HepG2 (cell line): Measurements from ENCODE around the gene ZNF112. TPM values are rescaled to one million over a fixed set of nuclear protein-coding genes. Genes with fewer than 3 reads are reported as not detected.
A peak's percentile ranks its signal among the peaks of the same experiment; 100 is the strongest.

Source experiments
- ATAC-seq: fragments of 200-7000 bp; cut with Tn5 transposase; 3 replicates; pipeline ENCODE4 v1.9.1; 2020; ENCODE audit warnings: mild to moderate bottlenecking, moderate library complexity
- Bru-seq: library from RNA; stranded (reverse); fragments of 400-500 nt; gene quantifications from one replicate; lab custom pipeline; 2021; lab: Mats Ljungman, UMichigan
- BruChase-seq, 2 experiments: library from RNA; stranded (reverse); fragments of 400-500 nt; gene quantifications; one replicate each; lab custom pipeline; 2021; lab: Mats Ljungman, UMichigan
- BruUV-seq: library from RNA; stranded (reverse); fragments of 400-500 nt; replicated peaks from 2 replicates; lab custom pipeline; 2021; lab: Mats Ljungman, UMichigan
- CTCF ChIA-PET: fragments of 300-600 bp; formaldehyde crosslinking; extraction: SDS; loops from one replicate; lab custom pipeline; 2021; ENCODE audit warnings: low total read pairs, inconsistent platforms, low intra/inter-chr PET ratio; lab: Yijun Ruan, JAX
- POLR2A ChIA-PET: fragments of 350-600 bp; sonication (Branson Sonifier 250); formaldehyde crosslinking; loops from one replicate; lab custom pipeline; 2020; ENCODE audit warnings: antibody characterized with exemption, inconsistent platforms; lab: Yijun Ruan, JAX
- DNase-seq: peaks from one replicate; pipeline ENCODE4 v3.0.0-alpha.2; 2015; ENCODE audit warnings: low spot score
- FAIRE-seq: peaks from 3 replicates; lab custom pipeline; 2011; peaks lifted over from hg19 to GRCh38; lab: Jason Lieb, UNC
- H2AFZ ChIP-seq: one replicate; pipeline ENCODE4 v1.6.1; 2011; ENCODE audit warnings: low read length, inconsistent platforms
- H3K27ac ChIP-seq: fragments of 300-600 bp; 3 replicates; pipeline ENCODE4 v1.8.0; 2011; ENCODE audit warnings: mixed run types, mild to moderate bottlenecking, mixed read lengths, low read length, inconsistent platforms; ENCODE audit not compliant: insufficient read depth; ENCODE audit errors: extremely low read length
- H3K27me3 ChIP-seq, 2 experiments: fragments of 200-600 bp in 1 of 2; 2 replicates in 1 of 2; 3 replicates in 1 of 2; pipeline versions ENCODE4 v1.6.0 to v1.8.0; 2011; ENCODE audit warnings: low read length in 2 of 2, mild to moderate bottlenecking in 2 of 2, moderate library complexity in 2 of 2, inconsistent platforms in 1 of 2; ENCODE audit not compliant: insufficient read depth in 2 of 2, control insufficient read depth in 1 of 2
- H3K36me3 ChIP-seq, 2 experiments: fragments of 200-600 bp in 1 of 2; replicated peaks in 1 of 2; 2 replicates in 1 of 2; 3 replicates in 1 of 2; pipeline versions ENCODE4 v1.5.1 to v1.8.0; 2011; ENCODE audit warnings: low read length in 2 of 2, inconsistent platforms in 1 of 2; ENCODE audit not compliant: insufficient read depth in 2 of 2, control insufficient read depth in 1 of 2
- H3K4me1 ChIP-seq: 2 replicates; pipeline ENCODE4 v1.5.1; 2012; ENCODE audit warnings: low read length, inconsistent platforms; ENCODE audit not compliant: insufficient read depth
- H3K4me2 ChIP-seq: 2 replicates; pipeline ENCODE4 v1.6.0; 2011; ENCODE audit warnings: low read depth, low read length, inconsistent platforms
- H3K4me3 ChIP-seq, 3 experiments: fragments of 200-600 bp in 1 of 3; sonication (generic), shearing (Covaris generic) in 1 of 3; replicated peaks in 1 of 3; 2 replicates each; pipeline ENCODE4 v1.5.1; 2011 to 2016; ENCODE audit warnings: low read length in 3 of 3, inconsistent platforms in 2 of 3, low read depth in 2 of 3, mild to moderate bottlenecking in 2 of 3, control low read depth in 1 of 3, mixed read lengths in 1 of 3; ENCODE audit not compliant: insufficient read depth in 1 of 3
- H3K79me2 ChIP-seq: one replicate; pipeline ENCODE4 v1.6.1; 2011; ENCODE audit warnings: low read length, inconsistent platforms; ENCODE audit not compliant: insufficient read depth
- H3K9ac ChIP-seq: 2 replicates; pipeline ENCODE4 v1.6.0; 2011; ENCODE audit warnings: mild to moderate bottlenecking, low read depth, low read length, inconsistent platforms; ENCODE audit not compliant: insufficient read depth
- H3K9me3 ChIP-seq: 2 replicates; pipeline ENCODE4 v1.5.1; 2012; ENCODE audit warnings: mild to moderate bottlenecking, low read length
- H4K20me1 ChIP-seq: 2 replicates; pipeline ENCODE4 v1.6.0; 2011; ENCODE audit warnings: inconsistent platforms, mild to moderate bottlenecking, low read length, moderate library complexity; ENCODE audit not compliant: insufficient read depth
- ARNT ChIP-seq: fragments of 450-650 bp; IDR thresholded peaks from 2 replicates; pipeline ENCODE4 v1.6.1; 2017
- FOSL2 ChIP-seq: sonication (generic); formaldehyde crosslinking; IDR thresholded peaks from 2 replicates; pipeline ENCODE4 v1.4.0; 2020; ENCODE audit warnings: missing genetic modification reagents
- HIC2 ChIP-seq: sonication (generic); formaldehyde crosslinking; IDR thresholded peaks from 2 replicates; pipeline ENCODE4 v1.9.0; 2022; ENCODE audit warnings: low read depth, missing genetic modification reagents
- HOMEZ ChIP-seq: IDR thresholded peaks from 2 replicates; pipeline ENCODE4 v1.6.1; 2016; ENCODE audit warnings: low read depth
- KDM4B ChIP-seq: sonication (generic); formaldehyde crosslinking; IDR thresholded peaks from 2 replicates; pipeline ENCODE4 v1.4.0; 2020; ENCODE audit warnings: missing genetic modification reagents
- PAF1 ChIP-seq: IDR thresholded peaks from 2 replicates; pipeline ENCODE4 v1.6.1; 2016; ENCODE audit warnings: missing genetic modification reagents, missing compliant biosample characterization
- PATZ1 ChIP-seq: sonication (generic); formaldehyde crosslinking; IDR thresholded peaks from 2 replicates; pipeline ENCODE4 v1.4.0; 2020; ENCODE audit warnings: missing genetic modification reagents
- XRCC5 ChIP-seq: fragments of 200-400 bp; formaldehyde crosslinking; optimal IDR thresholded peaks from 2 replicates; pipeline ENCODE3; 2017; ENCODE audit warnings: mild to moderate bottlenecking, low read length
- ZBTB2 ChIP-seq: sonication (generic); formaldehyde crosslinking; IDR thresholded peaks from 2 replicates; pipeline ENCODE4 v1.8.0; 2022; ENCODE audit warnings: low read depth, missing genetic modification reagents
- ZNF256 ChIP-seq: sonication (generic); formaldehyde crosslinking; conservative IDR thresholded peaks from 2 replicates; pipeline ENCODE4 v1.4.0; 2020; ENCODE audit warnings: missing genetic modification reagents
- ZNF619 ChIP-seq: sonication (generic); formaldehyde crosslinking; IDR thresholded peaks from 2 replicates; pipeline ENCODE4 v1.4.0; 2020; ENCODE audit warnings: mild to moderate bottlenecking, missing genetic modification reagents
- WGBS: methylation state at CpG from one replicate; pipeline ENCODE4 v1.1.6; 2017; ENCODE audit warnings: low lambda C conversion rate; 5-methylcytosine and 5-hydroxymethylcytosine counted together
- in situ Hi-C: cut with HindIII; loops from 2 replicates; pipeline ENCODE4 v1.10.0; 2017; ENCODE audit warnings: low pct_unique_long_range_greater_than_20kb; ENCODE audit not compliant: extremely low pct_ligation_motif_present
- intact Hi-C: fragments of 100-400 bp; cut with micrococcal nuclease; formaldehyde crosslinking; loops from one replicate; pipeline ENCODE4 v1.10.0; 2022; ENCODE audit not compliant: unreplicated experiment
- long read RNA-seq, 2 experiments: library from RNA in 1 of 2; library from polyadenylated mRNA in 1 of 2; stranded (forward) in 1 of 2; unstranded in 1 of 2; transcript quantifications; one replicate each; pipeline ENCODE4 v2.0.0, GENCODE V29; 2019 to 2022
- polyA minus RNA-seq, 3 experiments: library from RNA; depleted of rRNA, polyadenylated mRNA; stranded (reverse); fragments of >200 nt; gene quantifications; 2 replicates each; pipeline ENCODE4 v1.2.3, GENCODE V29; 2011; ENCODE audit warnings: low replicate concordance in 1 of 3
- polyA plus RNA-seq, 8 experiments: library from polyadenylated mRNA; depleted of rRNA in 3 of 8; stranded (reverse) in 7 of 8; unstranded in 1 of 8; fragments of >200 nt; fragmentation: Illumina TruSeq in 4 of 8; extraction: Trizol in 4 of 8; gene quantifications; 2 replicates each; pipeline versions ENCODE4 v1.2.1 to v1.2.3, GENCODE V29; 2011 to 2016; ENCODE audit warnings: low read depth in 4 of 8, missing spikeins in 1 of 8, mixed read lengths in 1 of 8; ENCODE audit not compliant: insufficient read depth in 1 of 8
- total RNA-seq, 5 experiments: library from RNA; depleted of rRNA; stranded (reverse); fragments of >200 nt; fragmentation: Illumina TruSeq; extraction: Trizol; gene quantifications; 2 replicates each; pipeline ENCODE4 v1.2.3, GENCODE V29; 2016; ENCODE audit warnings: low read depth in 1 of 5

Gene ZNF112
- total RNA-seq (2016; rRNA removed; fragmentation: Illumina TruSeq; extraction: Trizol) (3.6 and 5.4 TPM in 2 replicates), polyA plus RNA-seq (2011; rRNA removed) (1.8 and 2.1 TPM in 2 replicates), polyA minus RNA-seq (2011; rRNA and poly(A)+ RNA removed; ENCODE audit: low replicate concordance) (1.2 and 1.7 TPM in 2 replicates), Bru-seq, nascent RNA (percentile 63 among the genes with signal in this experiment), BruChase-seq, experiment 1, labeled RNA remaining after a 6-hour chase (percentile 70 among the genes with signal in this experiment), BruChase-seq, experiment 2, labeled RNA remaining after a 2-hour chase (percentile 88 among the genes with signal in this experiment)
- 0.30 and 0.88 TPM in 2 replicates for total RNA-seq (2016; cell fraction: cytosol; rRNA removed; fragmentation: Illumina TruSeq; extraction: Trizol; ENCODE audit: low read depth)
- 3.7 and 5.6 TPM in 2 replicates for total RNA-seq (2016; cell fraction: insoluble cytoplasmic fraction; rRNA removed; fragmentation: Illumina TruSeq; extraction: Trizol)
- 1.2 and 1.6 TPM in 2 replicates for total RNA-seq (2016; cell fraction: membrane; rRNA removed; fragmentation: Illumina TruSeq; extraction: Trizol)
- 7.1 and 7.5 TPM in 2 replicates for total RNA-seq (2016; cell fraction: nucleus; rRNA removed; fragmentation: Illumina TruSeq; extraction: Trizol)
- 0.35 and 0.86 TPM in 2 replicates for polyA plus RNA-seq (2011; cell fraction: cytosol; rRNA removed)
- polyA plus RNA-seq (2011; cell fraction: nucleus; rRNA removed): 2.9 and 4.6 TPM in 2 replicates
- 1.9 and 3.0 TPM in 2 replicates for polyA plus RNA-seq (2012)
- polyA plus RNA-seq (2016; cell fraction: cytosol; fragmentation: Illumina TruSeq; extraction: Trizol; ENCODE audit: low read depth): 0.12 and 0.25 TPM in 2 replicates
- polyA plus RNA-seq (2016; cell fraction: insoluble cytoplasmic fraction; fragmentation: Illumina TruSeq; extraction: Trizol; ENCODE audit: low read depth): 2.3 and 2.7 TPM in 2 replicates
- 0.25 and 0.37 TPM in 2 replicates for polyA plus RNA-seq (2016; cell fraction: membrane; fragmentation: Illumina TruSeq; extraction: Trizol; ENCODE audit: low read depth)
- 5.2 and 6.6 TPM in 2 replicates for polyA plus RNA-seq (2016; cell fraction: nucleus; fragmentation: Illumina TruSeq; extraction: Trizol; ENCODE audit: insufficient read depth, low read depth)
- polyA minus RNA-seq (2011; cell fraction: cytosol; rRNA and poly(A)+ RNA removed): 1.2 and 1.4 TPM in 2 replicates
- polyA minus RNA-seq (2011; cell fraction: nucleus; rRNA and poly(A)+ RNA removed): 20.2 and 24.5 TPM in 2 replicates
- long read RNA-seq, experiment 1, partial matches to known transcripts: 1 of 1 reads
- long read RNA-seq, experiment 1, other reads (novel, unspliced or antisense): 0 of 1 reads
- long read RNA-seq, experiment 2, partial matches to known transcripts: 0 of 1 reads
- long read RNA-seq, experiment 2, other reads (novel, unspliced or antisense): 1 of 1 reads

- Histone ChIP-seq H3K9ac (peak within 1 kb of the TSS; percentile 76), H3K79me2 (no peaks in the 10 kb centered on the region), H2AFZ (peak within 1 kb of the TSS; percentile 74), H3K27ac (peak within 1 kb of the TSS; percentile 7), H3K4me2 (peak within 1 kb of the TSS; percentile 75), H3K4me3 (peak within 1 kb of the TSS; percentile 74 to 84 (median 82)), H3K4me1 (peaks cover 14% of the 10 kb centered on the region), H3K9me3 (0 out of 2 replicates have a peak, but pooled peaks cover 3% of the 10 kb centered on the region), H3K36me3 (no peaks in the 10 kb centered on the region), H3K27me3 (no peaks in the 10 kb centered on the region; a peak in 2 of 5 replicates), H4K20me1 (no peaks in the 10 kb centered on the region)
- WGBS: 13% methylated on average over 29 of the region's 38 CpGs
- DNase-seq: peak; percentile 94
- intact Hi-C loops: no loop called here
- in situ Hi-C loops: no loop called here
- no TSS peak for BruUV-seq
- POLR2A ChIA-PET: interaction anchor here (1.2 to 2.0 kb wide), 2 partner anchors 144 to 192 kb away, joined by 4 to 8 read pairs; partner anchors contain the start of genes ZNF180 and ZNF226
- ATAC-seq: peak; percentile 100
- peak; percentile 96 for FAIRE-seq
- CTCF ChIA-PET: no interaction called here
- no peak for TF ChIP-seq KDM4B (CRISPR knock-in tag)
- no peak for TF ChIP-seq PAF1 (CRISPR knock-in tag)
- TF ChIP-seq HOMEZ (CRISPR knock-in tag): peak; percentile 23; the same call in 1 of the 2 replicates
- no peak for TF ChIP-seq ZNF619 (CRISPR knock-in tag)
- TF ChIP-seq HIC2 (CRISPR knock-in tag): no peak
- TF ChIP-seq FOSL2: no peak
- TF ChIP-seq ZNF256 (CRISPR knock-in tag): no peak
- peak; percentile 27 for TF ChIP-seq XRCC5
- TF ChIP-seq ZBTB2 (CRISPR knock-in tag): no peak
- peak; percentile 42; the same call in 1 of the 2 replicates for TF ChIP-seq PATZ1 (CRISPR knock-in tag)
- no peak for TF ChIP-seq ARNT
Measured at GRCh38 chr19:44356383-44357111, at the start of gene ZNF112. Gene ZNF112 (minus strand): TSS chr19:44356680. CDS start chr19:44340539, 16,141 bp downstream.
